Stomach (tissue), 4 donors: ENCODE data around the gene ATXN7L1.

Source experiments
- CTCF ChIP-seq, 7 experiments: fragments of 450-650 bp in 4 of 7; fragments of 200-600 bp in 3 of 7; sonication (generic) in 3 of 7; IDR thresholded peaks; one replicate each; pipeline ENCODE4 v1.5.1; 2016 to 2019; ENCODE audit warnings: antibody characterized with exemption in 7 of 7, control low read depth in 2 of 7, mild to moderate bottlenecking in 1 of 7
- EP300 ChIP-seq: sonication (generic); formaldehyde crosslinking; IDR thresholded peaks from one replicate; pipeline ENCODE4 v1.6.1; 2017; ENCODE audit warnings: antibody characterized with exemption
- POLR2A ChIP-seq, 4 donors: fragments of 450-650 bp; IDR thresholded peaks; one replicate each; pipeline ENCODE4 v1.6.1; 2016; ENCODE audit warnings: antibody characterized with exemption in 4 of 4, control low read depth in 2 of 4, mild to moderate bottlenecking in 1 of 4, moderate library complexity in 1 of 4

- TF ChIP-seq EP300 (no peak), POLR2A (IDR thresholded peaks at IDR 0.05) (no peak), CTCF (IDR thresholded peaks at IDR 0.05) (no peak)
Observed at GRCh38 chr7:105743351-105744090, 132.9 kb downstream of the ATXN7L1 start.
